ENCODE data around the gene ABCC11. TPM values are rescaled to one million over a fixed set of nuclear protein-coding genes. Genes with fewer than 3 reads are reported as not detected.

Gene ABCC11
- total RNA-seq, 1 donor from 2014 or later = not detected

DNA sequence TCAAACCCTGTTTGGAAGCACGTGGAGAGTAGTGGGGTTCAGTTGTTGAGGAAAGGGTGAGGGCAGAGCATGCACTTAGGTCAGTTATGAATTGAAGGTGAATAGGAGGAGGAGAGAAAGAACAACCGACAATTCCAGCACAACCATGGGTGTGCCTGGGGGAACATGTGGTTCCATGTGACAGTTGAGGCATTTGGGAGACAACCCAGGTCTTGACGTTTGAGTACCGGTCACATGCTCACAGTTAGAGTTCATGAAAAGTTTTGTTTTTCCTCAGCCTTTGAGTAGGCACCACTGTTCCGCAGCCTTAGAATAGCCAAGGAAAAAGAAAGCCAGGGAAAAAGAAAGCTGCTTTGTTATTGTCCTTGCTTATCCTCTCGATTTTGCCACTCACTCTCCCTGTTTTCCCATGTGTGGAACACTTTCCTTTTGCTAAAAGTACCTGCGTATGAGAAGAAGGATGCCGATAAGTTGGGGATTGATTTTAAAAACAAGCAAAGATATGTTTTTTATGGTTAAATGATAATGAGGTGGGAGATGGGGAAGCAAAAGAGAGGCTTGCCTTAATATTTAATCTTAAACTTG, 25.6 kb upstream of the ABCC11 start:
- Mint-ChIP-seq H3K27ac (no peak overlapping the region), H3K4me3 (no peak overlapping the region), H3K27me3 (ENCODE audit: insufficient read depth, low read depth) (no peaks in the 10 kb centered on the region), H3K9me3 (no peaks in the 10 kb centered on the region), H3K36me3 (peaks cover 2% of the 10 kb centered on the region), H3K4me1 (no peaks in the 10 kb centered on the region)
- H3K4me2 ChIP-seq = no peak overlapping the region
- TF ChIP-seq EZH2phosphoT487 (IDR thresholded peaks at IDR 0.05) (no peak), EZH2 (IDR thresholded peaks at IDR 0.05) (no peak)
- TF ChIP-seq, protein P1, sequence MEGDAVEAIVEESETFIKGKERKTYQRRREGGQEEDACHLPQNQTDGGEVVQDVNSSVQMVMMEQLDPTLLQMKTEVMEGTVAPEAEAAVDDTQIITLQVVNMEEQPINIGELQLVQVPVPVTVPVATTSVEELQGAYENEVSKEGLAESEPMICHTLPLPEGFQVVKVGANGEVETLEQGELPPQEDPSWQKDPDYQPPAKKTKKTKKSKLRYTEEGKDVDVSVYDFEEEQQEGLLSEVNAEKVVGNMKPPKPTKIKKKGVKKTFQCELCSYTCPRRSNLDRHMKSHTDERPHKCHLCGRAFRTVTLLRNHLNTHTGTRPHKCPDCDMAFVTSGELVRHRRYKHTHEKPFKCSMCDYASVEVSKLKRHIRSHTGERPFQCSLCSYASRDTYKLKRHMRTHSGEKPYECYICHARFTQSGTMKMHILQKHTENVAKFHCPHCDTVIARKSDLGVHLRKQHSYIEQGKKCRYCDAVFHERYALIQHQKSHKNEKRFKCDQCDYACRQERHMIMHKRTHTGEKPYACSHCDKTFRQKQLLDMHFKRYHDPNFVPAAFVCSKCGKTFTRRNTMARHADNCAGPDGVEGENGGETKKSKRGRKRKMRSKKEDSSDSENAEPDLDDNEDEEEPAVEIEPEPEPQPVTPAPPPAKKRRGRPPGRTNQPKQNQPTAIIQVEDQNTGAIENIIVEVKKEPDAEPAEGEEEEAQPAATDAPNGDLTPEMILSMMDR (IDR thresholded peaks at IDR 0.05) = no peak
- H3K36me3 ChIP-seq = no peaks in the 10 kb centered on the region
- peaks cover 2% of the 10 kb centered on the region for H4K20me1 ChIP-seq (ENCODE audit: low read depth)
- H3K27me3 ChIP-seq = no peaks in the 10 kb centered on the region
- no peak overlapping the region for H3K9ac ChIP-seq
- H3K9me3 ChIP-seq (ENCODE audit: low read depth) = no peaks in the 10 kb centered on the region
- H3K4me1 ChIP-seq = no peaks in the 10 kb centered on the region
- H2AFZ ChIP-seq (replicated peaks) = no peak overlapping the region
- H3K4me3 ChIP-seq = no peak overlapping the region
- DNase-seq (ENCODE audit: low spot score) = no peak
- H3K79me2 ChIP-seq (ENCODE audit: low read depth) = no peaks in the 10 kb centered on the region
- no peaks in the 10 kb centered on the region for H3F3A ChIP-seq (ENCODE audit: low read depth)
- no peak overlapping the region for H3K27ac ChIP-seq

DNA sequence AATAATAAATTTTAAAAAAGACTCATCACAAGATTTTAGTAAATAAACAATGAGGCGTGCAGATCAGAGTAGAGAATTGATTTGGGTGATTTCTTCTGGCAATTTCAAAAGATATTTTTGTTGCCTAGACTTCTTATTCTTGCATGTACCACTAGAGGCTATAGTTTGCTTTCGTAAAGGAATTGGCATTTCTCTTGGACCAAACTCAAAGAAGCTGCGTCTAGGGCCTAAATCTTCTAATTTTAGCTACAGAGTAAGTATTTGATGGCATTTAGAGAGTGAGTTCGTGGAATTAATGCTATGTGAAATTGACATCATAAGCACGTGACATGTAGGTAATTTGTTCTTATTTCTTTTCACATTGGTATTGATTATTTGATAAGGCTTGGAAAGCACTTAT, 24.4 kb upstream of the ABCC11 start:
- Histone ChIP-seq H3K79me2 (ENCODE audit: low read depth) (no peaks in the 10 kb centered on the region), H3K36me3 (no peaks in the 10 kb centered on the region), H2AFZ (replicated peaks) (no peak overlapping the region), H4K20me1 (ENCODE audit: low read depth) (peaks cover 2% of the 10 kb centered on the region), H3K27ac (no peak overlapping the region), H3K4me1 (no peaks in the 10 kb centered on the region), H3K9me3 (ENCODE audit: low read depth) (no peaks in the 10 kb centered on the region), H3K27me3 (no peaks in the 10 kb centered on the region), H3K4me3 (no peak overlapping the region), H3K9ac (no peak overlapping the region), H3F3A (ENCODE audit: low read depth) (no peaks in the 10 kb centered on the region), H3K4me2 (no peak overlapping the region)
- no peak for DNase-seq (ENCODE audit: low spot score)
- no peak for TF ChIP-seq EZH2 (IDR thresholded peaks at IDR 0.05)
- TF ChIP-seq EZH2phosphoT487 (IDR thresholded peaks at IDR 0.05) = no peak
- TF ChIP-seq, protein P1 (IDR thresholded peaks at IDR 0.05) = no peak
- H3K27ac Mint-ChIP-seq = no peak overlapping the region
- no peak overlapping the region for H3K4me3 Mint-ChIP-seq
- no peaks in the 10 kb centered on the region for H3K4me1 Mint-ChIP-seq
- H3K36me3 Mint-ChIP-seq = peaks cover 2% of the 10 kb centered on the region
- no peaks in the 10 kb centered on the region for H3K9me3 Mint-ChIP-seq
- no peaks in the 10 kb centered on the region for H3K27me3 Mint-ChIP-seq (ENCODE audit: insufficient read depth, low read depth)

DNA sequence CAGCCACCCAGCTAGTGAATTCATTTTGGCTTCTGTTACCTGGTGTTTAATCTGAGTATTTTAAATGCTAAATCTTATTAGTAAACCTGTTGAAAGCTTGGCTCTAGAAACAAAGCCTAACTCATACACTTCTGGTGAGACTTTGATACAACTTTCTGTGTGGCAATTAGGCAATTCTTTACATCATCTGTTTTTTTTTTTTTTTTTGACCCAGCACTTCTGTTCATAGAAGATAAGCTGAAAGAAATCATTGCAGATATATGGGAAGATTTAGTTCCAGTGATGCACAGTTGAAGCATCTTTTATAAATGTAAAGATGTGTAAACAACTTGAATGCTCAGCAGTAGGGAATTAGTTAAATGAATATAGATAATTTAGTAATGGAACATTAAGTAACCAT, 21.7 kb upstream of the ABCC11 start:
- no peaks in the 10 kb centered on the region for H3F3A ChIP-seq (ENCODE audit: low read depth)
- no peaks in the 10 kb centered on the region for H3K27me3 ChIP-seq
- Mint-ChIP-seq H3K27ac (no peak overlapping the region), H3K36me3 (peaks cover 10% of the 10 kb centered on the region), H3K27me3 (ENCODE audit: insufficient read depth, low read depth) (peaks cover 3% of the 10 kb centered on the region), H3K4me1 (no peaks in the 10 kb centered on the region), H3K9me3 (no peaks in the 10 kb centered on the region), H3K4me3 (no peak overlapping the region)
- H3K4me2 ChIP-seq = no peak overlapping the region
- peaks cover 2% of the 10 kb centered on the region for H4K20me1 ChIP-seq (ENCODE audit: low read depth)
- TF ChIP-seq, protein P1 (IDR thresholded peaks at IDR 0.05) = no peak
- TF ChIP-seq EZH2phosphoT487 (IDR thresholded peaks at IDR 0.05) = no peak
- no peak for TF ChIP-seq EZH2 (IDR thresholded peaks at IDR 0.05)
- no peak overlapping the region for H2AFZ ChIP-seq (replicated peaks)
- H3K27ac ChIP-seq = no peak overlapping the region
- H3K9ac ChIP-seq = no peak overlapping the region
- no peaks in the 10 kb centered on the region for H3K79me2 ChIP-seq (ENCODE audit: low read depth)
- no peaks in the 10 kb centered on the region for H3K36me3 ChIP-seq
- H3K4me3 ChIP-seq = no peak overlapping the region
- DNase-seq (ENCODE audit: low spot score) = no peak
- no peaks in the 10 kb centered on the region for H3K4me1 ChIP-seq
- H3K9me3 ChIP-seq (ENCODE audit: low read depth) = no peaks in the 10 kb centered on the region

Measured in neural progenitor cell (in vitro differentiated cells).